Pancreas (tissue), 10 donors: ENCODE results near the gene ALDH8A1. TPM values are rescaled to one million over a fixed set of nuclear protein-coding genes. Genes with fewer than 3 reads are reported as not detected.
"Not testable (repeated sequence)": the region's sequence is repeated elsewhere in the genome, so short reads cannot be mapped to it uniquely, and the experiment has no call there.

Source experiments
- ATAC-seq, 4 donors: fragments of 200-7000 bp; cut with Tn5 transposase; one replicate each; pipeline versions ENCODE4 v1.8.0 to v1.9.1; 2020; ENCODE audit warnings: mild to moderate bottlenecking in 4 of 4, moderate library complexity in 4 of 4
- DNase-seq, 6 donors: peaks; one replicate each; pipeline ENCODE4 v3.0.0-alpha.2; 2020
- FAIRE-seq: peaks from 2 replicates; lab custom pipeline; 2012; peaks lifted over from hg19 to GRCh38; lab: Jason Lieb, UNC
- H3K27ac ChIP-seq, 4 donors: fragments of 200-600 bp; sonication (generic); 1 replicate in 3 of 4; 2 replicates in 1 of 4; pipeline versions ENCODE4 v1.5.0 to v1.8.0; 2020
- H3K27me3 ChIP-seq, 4 donors: fragments of 200-600 bp; one replicate each; pipeline ENCODE4 v1.8.0; 2021
- H3K36me3 ChIP-seq, 3 donors: fragments of 200-600 bp; sonication (generic) in 1 of 3; one replicate each; pipeline versions ENCODE4 v1.5.0 to v1.8.0; 2020 to 2021
- H3K4me1 ChIP-seq, 3 donors: fragments of 200-600 bp; one replicate each; pipeline ENCODE4 v1.8.0; 2021
- H3K4me3 ChIP-seq, 4 donors: fragments of 200-600 bp; sonication (generic) in 2 of 4; one replicate each; pipeline versions ENCODE4 v1.5.0 to v1.8.0; 2020 to 2021
- H3K9me3 ChIP-seq, 4 donors: fragments of 200-600 bp; one replicate each; pipeline ENCODE4 v1.8.0; 2021
- WGBS, 2 donors: extraction: QIAGEN DNeasy Blood & Tissue Kit; methylation state at CpG; one replicate each; pipeline ENCODE4 v1.1.7; 2013; 5-methylcytosine and 5-hydroxymethylcytosine counted together
- intact Hi-C, 3 donors: fragments of 100-400 bp; cut with DNase I; formaldehyde crosslinking; loops; one replicate each; pipeline versions ENCODE4 v1.11.1 to v1.14.2; 2022
- polyA plus RNA-seq, 2 donors: library from polyadenylated mRNA; stranded (reverse); fragments of 200-250 nt; gene quantifications; one replicate each; pipeline ENCODE4 v1.2.3, GENCODE V29; 2013
- total RNA-seq, 6 donors: library from RNA; stranded (reverse); fragmentation: NEBNext Ultra II Directional in 4 of 6; extraction: Animal tissue kit (Norgen Biotek cat#: 25700) in 4 of 6; gene quantifications; one replicate each; pipeline versions ENCODE4 v1.2.1 to v1.2.4, GENCODE V29; 2021 to 2023
- TF ChIP-seq, protein P1 (sequence below), 4 donors: fragments of 200-600 bp; sonication (generic) in 3 of 4; IDR thresholded peaks; one replicate each; pipeline versions ENCODE4 v1.5.0 to v1.8.0; 2021; ENCODE audit warnings: antibody characterized with exemption in 4 of 4
- donor health status: healthy with polysubstance abuse.
- donor health status: DM: no; HTN: no; CAD: no; lungs with moderate emphysema.
- donor health status: DM: no; HTN: no; CAD: no.
- donor health status: control.
- donor health status: control.
- donor health status: Bipolar disorder and iron deficiency.
- donor health status: DM: yes; HTN: yes; CAD: no.
- donor health status: DM: no; HTN: no; CAD: no.
- donor health status: DM: no; HTN: no; CAD: no.
- donor health status: DM: yes; HTN: yes; CAD: no.

ALDH8A1 gene
- total and polyA plus RNA-seq, 8 donors = 0.12 to 1.4 (median 0.74) TPM

GRCh38 chr6:134898575-134898974, 51.3 kb downstream of the ALDH8A1 start:
- TF ChIP-seq, protein P1, sequence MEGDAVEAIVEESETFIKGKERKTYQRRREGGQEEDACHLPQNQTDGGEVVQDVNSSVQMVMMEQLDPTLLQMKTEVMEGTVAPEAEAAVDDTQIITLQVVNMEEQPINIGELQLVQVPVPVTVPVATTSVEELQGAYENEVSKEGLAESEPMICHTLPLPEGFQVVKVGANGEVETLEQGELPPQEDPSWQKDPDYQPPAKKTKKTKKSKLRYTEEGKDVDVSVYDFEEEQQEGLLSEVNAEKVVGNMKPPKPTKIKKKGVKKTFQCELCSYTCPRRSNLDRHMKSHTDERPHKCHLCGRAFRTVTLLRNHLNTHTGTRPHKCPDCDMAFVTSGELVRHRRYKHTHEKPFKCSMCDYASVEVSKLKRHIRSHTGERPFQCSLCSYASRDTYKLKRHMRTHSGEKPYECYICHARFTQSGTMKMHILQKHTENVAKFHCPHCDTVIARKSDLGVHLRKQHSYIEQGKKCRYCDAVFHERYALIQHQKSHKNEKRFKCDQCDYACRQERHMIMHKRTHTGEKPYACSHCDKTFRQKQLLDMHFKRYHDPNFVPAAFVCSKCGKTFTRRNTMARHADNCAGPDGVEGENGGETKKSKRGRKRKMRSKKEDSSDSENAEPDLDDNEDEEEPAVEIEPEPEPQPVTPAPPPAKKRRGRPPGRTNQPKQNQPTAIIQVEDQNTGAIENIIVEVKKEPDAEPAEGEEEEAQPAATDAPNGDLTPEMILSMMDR (IDR thresholded peaks at IDR 0.05) = no peak
- no peaks in the 10 kb centered on the region for H3K9me3 ChIP-seq
- intact Hi-C loops = no loop called here
- WGBS, 2 donors = 82 to 85% methylated on average over 4 of the region's 4 CpGs
- no peaks in the 10 kb centered on the region for H3K36me3 ChIP-seq
- H3K27ac ChIP-seq = no peak overlapping the region
- H3K27me3 ChIP-seq = no peaks in the 10 kb centered on the region
- ATAC-seq = no peak
- H3K4me3 ChIP-seq = no peak overlapping the region
- DNase-seq = no peak
- H3K4me1 ChIP-seq = no peaks in the 10 kb centered on the region
- no peak for FAIRE-seq

- H3K4me1 ChIP-seq, FAIRE-seq, ATAC-seq, H3K27ac ChIP-seq, H3K9me3 ChIP-seq, intact Hi-C loops, H3K36me3 ChIP-seq, DNase-seq, H3K27me3 ChIP-seq, H3K4me3 ChIP-seq: not testable (repeated sequence)
- 81 to 88% methylated on average over 5 of the region's 5 CpGs for WGBS, 2 donors
Measured at GRCh38 chr6:134898166-134898565, 51.7 kb downstream of the ALDH8A1 start.

- FAIRE-seq (no peak), DNase-seq (no peak), ATAC-seq (no peak)
- H3K27me3 ChIP-seq = no peaks in the 10 kb centered on the region
- 86 to 90% methylated on average over 2 of the region's 2 CpGs for WGBS, 2 donors
- no peak overlapping the region for H3K4me3 ChIP-seq
- no peaks in the 10 kb centered on the region for H3K9me3 ChIP-seq
- H3K27ac ChIP-seq = no peak overlapping the region
- no peaks in the 10 kb centered on the region for H3K4me1 ChIP-seq
- no peaks in the 10 kb centered on the region for H3K36me3 ChIP-seq
- TF ChIP-seq, protein P1 (IDR thresholded peaks at IDR 0.05) = no peak
- intact Hi-C loops = no loop called here
Measured at GRCh38 chr6:134896910-134897309, 53.0 kb downstream of the ALDH8A1 start.

GRCh38 chr6:134894800-134895199, 55.1 kb downstream of the ALDH8A1 start:
- Histone ChIP-seq H3K27me3 (no peaks in the 10 kb centered on the region), H3K9me3 (no peaks in the 10 kb centered on the region), H3K36me3 (no peaks in the 10 kb centered on the region), H3K4me1 (no peaks in the 10 kb centered on the region), H3K4me3 (no peak overlapping the region), H3K27ac (no peak overlapping the region)
- TF ChIP-seq, protein P1 (IDR thresholded peaks at IDR 0.05) = no peak
- DNase-seq (no peak), FAIRE-seq (no peak), ATAC-seq (no peak)
- intact Hi-C loops = no loop called here
- 88 to 93% methylated on average over 1 of the region's 1 CpG for WGBS, 2 donors

DNA sequence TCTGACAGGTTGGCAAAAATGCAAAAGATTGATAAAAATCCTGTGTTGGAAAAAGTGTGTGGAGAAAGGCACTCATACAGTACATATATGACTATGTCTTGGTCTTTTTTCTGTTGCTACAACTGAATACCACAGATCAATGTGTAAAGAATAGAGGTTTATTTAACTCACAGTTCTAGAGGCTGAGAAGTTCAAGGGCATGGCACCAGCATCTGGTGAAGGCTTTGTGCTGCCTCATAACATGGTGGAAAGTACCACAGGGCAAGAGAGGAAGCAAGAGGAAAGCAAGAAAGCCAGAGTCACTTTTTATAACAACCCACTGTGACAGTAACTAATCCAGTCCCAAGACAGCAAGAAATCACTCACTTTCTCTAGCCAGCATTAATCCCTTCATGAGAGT, 57.5 kb downstream of the ALDH8A1 start:
- H3K27me3 ChIP-seq = no peaks in the 10 kb centered on the region
- H3K4me3 ChIP-seq = no peak overlapping the region
- TF ChIP-seq, protein P1 (IDR thresholded peaks at IDR 0.05) = no peak
- ATAC-seq = no peak
- no peaks in the 10 kb centered on the region for H3K4me1 ChIP-seq
- DNase-seq = no peak
- FAIRE-seq = no peak
- H3K9me3 ChIP-seq = no peaks in the 10 kb centered on the region
- no peak overlapping the region for H3K27ac ChIP-seq
- H3K36me3 ChIP-seq = no peaks in the 10 kb centered on the region
- intact Hi-C loops = no loop called here

- no peak for ATAC-seq
- FAIRE-seq = no peak
- Histone ChIP-seq H3K4me1 (no peaks in the 10 kb centered on the region), H3K4me3 (no peak overlapping the region), H3K27me3 (no peaks in the 10 kb centered on the region), H3K27ac (no peak overlapping the region), H3K36me3 (no peaks in the 10 kb centered on the region), H3K9me3 (no peaks in the 10 kb centered on the region)
- no peak for DNase-seq
- intact Hi-C loops = no loop called here
- TF ChIP-seq, protein P1 (IDR thresholded peaks at IDR 0.05) = no peak
Measured at GRCh38 chr6:134891633-134892032, 58.3 kb downstream of the ALDH8A1 start.
